Adipose tissue (tissue), 3 donors: Measurements from ENCODE around the gene SH3RF3. TPM values are rescaled to one million over a fixed set of nuclear protein-coding genes. Genes with fewer than 3 reads are reported as not detected.

Experiments used
- H3K27ac ChIP-seq: one replicate; pipeline ENCODE4 v1.5.1; 2013; ENCODE audit warnings: low read depth, low read length
- WGBS, 3 donors: extraction: QIAGEN DNeasy Blood & Tissue Kit; methylation state at CpG; one replicate each; pipeline ENCODE4 v1.1.7; 2013; 5-methylcytosine and 5-hydroxymethylcytosine counted together
- polyA plus RNA-seq, 3 donors: library from polyadenylated mRNA; stranded (reverse); fragments of 200-250 nt; gene quantifications; one replicate each; pipeline ENCODE4 v1.2.3, GENCODE V29; 2013
- donor health status: healthy with polysubstance abuse.
- donor health status: Bipolar disorder and iron deficiency.
- donor health status: healthy.

Gene SH3RF3
- polyA plus RNA-seq, 3 donors = 1.2 to 6.5 (median 5.4) TPM

DNA sequence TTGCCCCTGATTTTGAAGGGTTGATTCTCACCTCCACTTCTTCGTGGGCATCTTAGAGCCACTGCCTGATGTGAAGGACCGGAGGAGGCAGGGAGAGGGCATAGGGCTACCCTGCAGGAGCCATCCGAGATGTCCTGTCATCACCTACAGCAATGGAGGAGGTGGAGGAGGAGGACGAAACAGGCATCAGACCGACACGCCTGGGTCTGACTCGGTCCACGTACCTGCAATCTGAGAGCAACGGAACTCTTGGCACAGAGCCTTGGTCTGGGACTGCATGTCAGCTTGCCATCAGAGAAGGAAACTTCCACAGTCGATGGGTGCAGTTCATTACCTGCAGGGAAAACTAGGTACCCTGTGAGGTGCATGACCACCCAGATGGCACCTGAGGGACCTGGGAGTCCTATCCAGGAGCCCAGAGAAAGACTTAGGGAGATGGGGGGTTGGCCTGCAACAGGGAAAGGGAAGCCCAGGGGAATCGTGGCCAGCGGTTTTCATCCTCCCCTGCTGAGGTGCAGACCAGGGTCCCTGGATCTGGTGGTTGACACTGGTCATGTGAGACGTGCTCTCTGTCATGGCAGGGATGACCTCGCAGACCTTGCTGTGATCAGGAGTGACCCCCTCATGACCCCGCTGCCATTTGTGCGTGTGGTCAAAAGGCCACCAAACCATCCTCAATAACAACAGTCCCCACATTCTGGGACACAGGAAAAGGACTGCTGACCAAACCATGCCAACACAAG lies 293.9 kb downstream of the SH3RF3 start:
- H3K27ac ChIP-seq = no peak overlapping the region
- WGBS, 3 donors = 85 to 96% (median 92%) methylated on average over 16 of the region's 16 CpGs

GRCh38 chr2:109423556-109424359 lies 294.8 kb downstream of the SH3RF3 start:
- H3K27ac ChIP-seq = no peak overlapping the region
- 85 to 91% (median 89%) methylated on average over 22 of the region's 22 CpGs for WGBS, 3 donors

DNA sequence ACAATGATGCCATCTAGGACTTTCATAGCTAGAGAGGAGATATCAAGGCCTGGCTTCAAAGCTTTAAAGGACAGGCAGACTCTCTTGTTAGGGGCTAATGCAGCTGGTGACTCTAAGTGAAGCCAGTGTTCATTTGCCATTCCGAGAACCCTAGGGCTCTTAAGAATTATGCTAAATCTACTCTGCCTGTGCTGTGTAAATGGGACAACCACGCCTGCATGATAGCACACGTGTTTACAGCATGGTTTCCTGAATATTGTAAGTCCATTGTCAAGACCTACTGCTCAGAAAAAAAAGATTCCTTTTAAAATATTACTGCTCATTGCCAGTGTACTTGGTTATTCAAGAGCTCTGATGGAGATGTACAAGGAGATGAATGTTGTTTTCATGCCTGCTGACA lies 296.4 kb downstream of the SH3RF3 start:
- no peak overlapping the region for H3K27ac ChIP-seq
- WGBS, 3 donors = 87 to 93% (median 92%) methylated on average over 3 of the region's 3 CpGs

GRCh38 chr2:109427661-109428091 lies 298.7 kb downstream of the SH3RF3 start:
- 86 to 90% (median 90%) methylated on average over 8 to 11 of the region's 11 CpGs for WGBS, 3 donors
- no peak overlapping the region for H3K27ac ChIP-seq

GRCh38 chr2:109428281-109428680 lies 299.3 kb downstream of the SH3RF3 start:
- 74 to 97% (median 91%) methylated on average over 12 of the region's 12 CpGs for WGBS, 3 donors
- no peak overlapping the region for H3K27ac ChIP-seq

DNA sequence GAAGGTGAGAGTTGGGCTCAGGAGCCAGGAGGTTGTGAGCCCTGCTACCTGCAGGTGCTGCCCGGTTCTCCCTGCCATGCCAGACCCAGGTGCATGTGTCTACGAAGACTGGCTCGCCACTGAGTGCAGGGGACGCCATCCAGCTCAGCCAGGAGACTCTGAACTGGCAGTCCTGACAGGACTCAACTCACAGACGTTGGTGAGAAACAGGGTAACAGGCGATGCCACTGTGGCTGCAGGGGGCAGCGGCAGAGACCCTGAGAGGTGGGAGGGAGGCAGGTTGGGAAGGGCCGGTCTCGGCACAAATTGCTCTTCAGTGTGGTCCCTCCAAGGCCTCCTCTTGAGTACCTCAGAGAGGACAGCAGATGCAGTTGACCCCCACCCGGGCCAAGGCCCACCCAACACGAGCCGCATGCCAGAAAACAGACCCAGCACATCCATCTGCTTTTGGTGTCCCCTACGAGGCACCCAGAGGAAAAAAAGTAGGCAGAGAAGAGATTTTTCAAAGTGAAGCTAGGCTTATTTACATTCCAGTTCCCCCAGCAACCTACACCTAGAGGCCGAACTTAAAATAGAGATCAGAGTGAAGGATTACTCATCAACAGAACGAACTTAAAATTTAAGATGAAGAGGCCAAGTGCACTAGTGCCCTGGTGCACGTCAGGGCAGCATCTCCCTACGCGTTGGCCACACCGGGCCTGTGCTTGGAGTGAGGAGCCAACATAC lies 300.0 kb downstream of the SH3RF3 start:
- H3K27ac ChIP-seq = no peak overlapping the region
- 88 to 92% (median 91%) methylated on average over 19 of the region's 19 CpGs for WGBS, 3 donors

DNA sequence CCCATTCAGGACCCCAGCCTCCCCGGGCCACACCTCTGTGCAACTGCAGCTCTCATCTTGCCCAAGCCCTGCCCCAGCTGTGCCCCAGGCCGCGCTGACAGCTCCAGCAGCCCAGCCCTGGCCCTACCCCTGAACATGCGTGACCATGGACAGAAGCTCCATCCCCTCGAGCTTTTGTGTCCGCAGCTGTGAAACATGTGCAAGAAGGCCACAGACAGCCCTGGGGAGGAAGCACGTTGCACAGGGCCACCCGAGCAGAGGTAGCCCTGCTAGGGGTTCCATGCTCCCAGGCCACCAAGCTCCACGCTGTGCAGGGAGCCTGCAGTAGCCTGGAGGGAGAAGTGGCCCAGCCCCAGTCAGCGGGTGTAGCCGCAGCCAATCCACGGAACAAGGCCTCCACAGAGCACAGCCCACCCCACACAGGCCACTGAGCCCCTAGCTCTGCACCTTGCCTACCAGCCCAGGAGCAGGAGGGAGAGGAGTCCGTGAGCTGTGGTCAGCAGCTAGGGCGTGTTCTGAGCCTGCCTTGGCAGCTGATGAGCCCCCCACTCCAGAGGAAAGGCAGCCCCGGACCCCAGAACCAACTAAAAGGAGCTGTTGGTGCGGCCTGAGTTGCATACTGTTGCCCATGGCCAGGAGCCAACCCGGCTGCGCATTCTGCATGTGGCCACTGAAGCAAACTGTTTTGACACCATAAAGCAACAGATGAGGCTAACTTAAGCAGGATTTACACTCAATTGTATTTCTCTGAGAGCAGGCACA lies 300.7 kb downstream of the SH3RF3 start:
- no peak overlapping the region for H3K27ac ChIP-seq
- 86 to 91% (median 90%) methylated on average over 18 of the region's 18 CpGs for WGBS, 3 donors

- 70 to 92% (median 85%) methylated on average over 5 of the region's 5 CpGs for WGBS, 3 donors
- H3K27ac ChIP-seq = no peak overlapping the region
Observed at GRCh38 chr2:109430329-109430636, 301.3 kb downstream of the SH3RF3 start.

DNA sequence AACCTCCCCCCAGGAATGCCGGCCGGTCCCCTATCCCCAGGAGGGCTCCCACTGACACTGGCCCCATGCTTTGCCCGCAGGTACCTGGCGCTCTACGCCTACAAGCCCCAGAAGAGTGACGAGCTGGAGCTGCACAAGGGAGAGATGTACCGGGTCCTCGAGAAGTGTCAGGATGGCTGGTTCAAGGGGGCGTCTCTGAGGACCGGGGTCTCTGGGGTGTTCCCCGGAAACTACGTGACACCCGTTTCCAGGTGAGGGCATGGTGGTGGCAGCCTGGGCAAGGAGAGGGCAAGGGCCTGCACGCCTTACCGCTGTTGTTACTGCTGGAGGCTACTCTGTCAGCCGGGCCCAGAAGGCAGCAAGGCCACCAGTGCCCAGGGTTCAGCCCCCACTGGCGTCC lies 303.4 kb downstream of the SH3RF3 start:
- H3K27ac ChIP-seq = no peak overlapping the region
- 94 to 95% (median 95%) methylated on average over 17 of the region's 17 CpGs for WGBS, 3 donors

- no peak overlapping the region for H3K27ac ChIP-seq
- 75 to 95% (median 93%) methylated on average over 10 of the region's 10 CpGs for WGBS, 3 donors
Observed at GRCh38 chr2:109433486-109433885, 304.5 kb downstream of the SH3RF3 start.

DNA sequence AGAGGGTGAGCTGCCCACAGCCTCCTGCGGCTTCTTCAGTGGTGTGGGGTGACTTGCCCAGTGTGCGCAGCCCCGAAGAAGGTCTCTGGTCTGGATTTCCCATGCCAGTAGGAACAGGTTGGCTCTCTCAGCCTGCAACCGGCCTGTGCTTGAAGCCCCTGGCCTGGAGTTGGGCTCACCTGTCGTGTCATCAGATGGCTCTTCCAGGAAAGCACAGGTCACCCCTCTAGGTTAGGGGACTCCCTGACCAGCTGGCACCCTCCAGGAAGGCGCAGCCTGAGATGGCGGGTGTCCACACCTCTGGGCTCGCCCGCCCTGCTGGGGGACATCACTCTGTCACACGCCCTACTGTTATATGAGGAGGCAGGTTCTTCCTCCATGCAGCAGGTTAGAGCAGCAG lies 304.9 kb downstream of the SH3RF3 start:
- WGBS, 3 donors = 95 to 97% (median 96%) methylated on average over 10 of the region's 10 CpGs

GRCh38 chr2:109434351-109434750 lies 305.3 kb downstream of the SH3RF3 start:
- 89 to 96% (median 95%) methylated on average over 9 of the region's 9 CpGs for WGBS, 3 donors
- no peak overlapping the region for H3K27ac ChIP-seq

More for the DNA sequence above, 304.9 kb downstream of the SH3RF3 start:
- no peak overlapping the region for H3K27ac ChIP-seq

DNA sequence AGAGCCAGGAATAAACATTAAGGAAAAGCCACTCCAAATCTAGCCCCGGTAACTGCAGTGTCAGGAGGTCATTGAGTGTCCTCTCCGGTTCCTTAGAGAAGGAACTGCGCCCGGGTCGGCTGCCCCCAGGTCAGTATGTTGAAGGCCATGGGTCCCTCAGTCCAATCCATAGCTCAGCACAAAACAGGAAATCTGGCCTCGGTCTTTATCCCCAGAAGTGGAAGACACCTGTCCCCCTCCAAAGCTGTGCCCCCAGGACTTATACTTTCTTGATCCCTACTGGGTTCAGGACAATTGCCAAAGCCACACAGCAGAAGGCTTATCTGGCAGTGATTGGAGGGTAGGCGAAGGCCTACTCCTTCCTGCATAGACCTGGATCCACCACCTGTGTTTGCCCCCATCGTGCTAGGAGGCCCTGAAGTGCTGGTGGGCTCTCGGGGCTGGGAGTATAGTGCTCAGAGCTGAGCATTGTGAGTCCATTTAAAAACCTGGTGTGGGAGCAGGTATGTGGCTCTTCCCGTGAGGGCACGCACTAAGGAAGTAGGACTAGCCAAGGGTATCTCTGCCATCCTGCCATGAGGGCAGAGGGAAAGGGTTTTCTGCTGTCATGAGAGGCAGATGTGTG lies 306.2 kb downstream of the SH3RF3 start:
- 90 to 95% (median 93%) methylated on average over 11 of the region's 11 CpGs for WGBS, 3 donors
- peak overlapping the region; percentile 10 for H3K27ac ChIP-seq

- no peak overlapping the region for H3K27ac ChIP-seq
- 72 to 84% (median 80%) methylated on average over 13 of the region's 13 CpGs for WGBS, 3 donors
Observed at GRCh38 chr2:109435901-109436598, 307.0 kb downstream of the SH3RF3 start.

- WGBS, 3 donors = 87 to 92% (median 89%) methylated on average over 15 of the region's 15 CpGs
- H3K27ac ChIP-seq = no peak overlapping the region
Observed at GRCh38 chr2:109436610-109437225, 307.7 kb downstream of the SH3RF3 start.

DNA sequence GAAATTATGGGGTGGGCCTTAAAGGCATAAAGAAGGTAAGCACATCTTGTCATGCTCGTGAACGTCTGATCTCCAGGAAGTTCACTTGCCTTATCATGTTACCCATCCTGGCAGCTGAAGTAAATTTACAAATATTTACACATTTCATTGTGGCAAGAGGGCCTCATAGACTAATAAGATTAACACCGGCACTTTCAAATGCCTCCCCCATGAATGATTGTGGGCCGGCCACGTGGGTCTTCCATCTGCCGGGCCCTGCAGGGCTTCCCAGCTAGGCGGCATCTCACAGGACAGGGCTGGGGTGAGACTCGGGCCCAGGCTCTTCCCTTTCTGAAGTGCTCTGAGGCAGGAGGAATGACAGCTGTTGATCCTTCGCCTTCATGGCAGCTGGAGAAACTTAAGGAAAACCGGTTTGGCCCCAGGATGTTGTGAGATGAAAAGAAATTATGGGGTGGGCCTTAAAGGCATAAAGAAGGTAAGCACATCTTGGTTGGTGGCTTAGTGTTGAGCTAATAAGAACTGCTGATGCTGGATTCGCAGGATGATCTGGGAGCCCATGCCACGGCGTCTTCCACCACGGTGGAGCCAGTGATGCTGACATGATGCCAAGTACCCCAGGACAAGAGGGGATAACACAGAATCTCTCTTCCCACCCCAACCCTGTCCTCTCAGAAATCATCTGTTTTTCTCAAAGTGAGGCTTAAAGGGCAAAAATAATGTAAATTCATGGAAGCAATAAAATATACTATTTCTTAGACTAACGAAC lies 308.5 kb downstream of the SH3RF3 start:
- no peak overlapping the region for H3K27ac ChIP-seq
- WGBS, 3 donors = 65 to 93% (median 89%) methylated on average over 15 of the region's 15 CpGs
